Fibroblast of lung (primary cell): ENCODE measurements around the gene RPRD2. TPM values are rescaled to one million over a fixed set of nuclear protein-coding genes. Genes with fewer than 3 reads are reported as not detected.

Experiments
- DNase-seq, 2 donors: peaks; one replicate each; pipeline versions ENCODE4 v3.0.0 to v3.0.0-alpha.2; 2010; ENCODE audit warnings: low read depth in 2 of 2
- H2AFZ ChIP-seq: 2 replicates; pipeline ENCODE4 v1.5.1; 2012; ENCODE audit warnings: low read length, control low read depth, inconsistent platforms
- H3K27ac ChIP-seq: 2 replicates; pipeline ENCODE4 v1.5.1; 2011; ENCODE audit warnings: low read length, control low read depth; ENCODE audit not compliant: insufficient read depth
- H3K27me3 ChIP-seq: 2 replicates; pipeline ENCODE4 v1.5.1; 2011; ENCODE audit warnings: mild to moderate bottlenecking, low read length; ENCODE audit not compliant: control insufficient read depth, insufficient read depth
- H3K36me3 ChIP-seq: 2 replicates; pipeline ENCODE4 v1.5.1; 2011; ENCODE audit warnings: low read length; ENCODE audit not compliant: control insufficient read depth, insufficient read depth
- H3K4me1 ChIP-seq: 2 replicates; pipeline ENCODE4 v1.5.1; 2011; ENCODE audit warnings: low read length; ENCODE audit not compliant: control insufficient read depth, insufficient read depth; ENCODE audit errors: extremely low read depth
- H3K4me2 ChIP-seq: 2 replicates; pipeline ENCODE4 v1.5.1; 2011; ENCODE audit warnings: low read length, control low read depth; ENCODE audit not compliant: insufficient read depth; ENCODE audit errors: extremely low read depth
- H3K4me3 ChIP-seq, 4 experiments: fragments of 200-600 bp in 1 of 4; sonication (generic) in 1 of 4; replicated peaks in 1 of 4; 2 replicates each; pipeline ENCODE4 v1.5.1; 2011 to 2016; ENCODE audit warnings: low read length in 4 of 4, low read depth in 3 of 4, mild to moderate bottlenecking in 3 of 4, control low read depth in 2 of 4, inconsistent platforms in 1 of 4, mixed read lengths in 1 of 4; ENCODE audit not compliant: insufficient read depth in 1 of 4; ENCODE audit errors: control extremely low read depth in 1 of 4
- H3K79me2 ChIP-seq: 2 replicates; pipeline ENCODE4 v1.5.1; 2012; ENCODE audit warnings: mild to moderate bottlenecking, low read length, inconsistent platforms; ENCODE audit not compliant: control insufficient read depth, insufficient read depth
- H3K9ac ChIP-seq: 2 replicates; pipeline ENCODE4 v1.5.1; 2011; ENCODE audit warnings: mild to moderate bottlenecking, low read length, control low read depth; ENCODE audit not compliant: insufficient read depth
- H3K9me3 ChIP-seq: 2 replicates; pipeline ENCODE4 v1.5.1; 2012; ENCODE audit warnings: low read depth, low read length; ENCODE audit not compliant: control insufficient read depth, insufficient read depth
- H4K20me1 ChIP-seq: 2 replicates; pipeline ENCODE4 v1.5.1; 2011; ENCODE audit warnings: low read length; ENCODE audit not compliant: control insufficient read depth, insufficient read depth; ENCODE audit errors: extremely low read depth
- EZH2 ChIP-seq: IDR thresholded peaks from 2 replicates; pipeline ENCODE4 v1.5.1; 2012; ENCODE audit warnings: low read length, control low read depth, mild to moderate bottlenecking; ENCODE audit errors: missing control alignments
- polyA plus RNA-seq, 2 donors: library from polyadenylated mRNA; depleted of rRNA in 1 of 2; stranded (reverse) in 1 of 2; unstranded in 1 of 2; fragments of >200 nt; gene quantifications; 2 replicates each; pipeline ENCODE4 v1.2.1, GENCODE V29; 2011 to 2012; ENCODE audit warnings: missing spikeins in 1 of 2
- total RNA-seq: library from RNA; depleted of rRNA; stranded (reverse); fragments of >200 nt; gene quantifications from 2 replicates; pipeline ENCODE4 v1.2.1, GENCODE V29; 2014
- TF ChIP-seq, protein P1 (sequence below), 2 donors: IDR thresholded peaks in 1 of 2; conservative IDR thresholded peaks in 1 of 2; 1 replicate in 1 of 2; 2 replicates in 1 of 2; pipeline ENCODE4 v1.5.1; 2011 to 2012; ENCODE audit warnings: low read length in 2 of 2, control low read depth in 1 of 2, inconsistent platforms in 1 of 2, low read depth in 1 of 2, mild to moderate bottlenecking in 1 of 2

RPRD2 gene
- total and polyA plus RNA-seq, 2 donors (not counting 1 experiment from before 2014, with no cell fraction given) = 12.1 to 13.4 TPM

DNA sequence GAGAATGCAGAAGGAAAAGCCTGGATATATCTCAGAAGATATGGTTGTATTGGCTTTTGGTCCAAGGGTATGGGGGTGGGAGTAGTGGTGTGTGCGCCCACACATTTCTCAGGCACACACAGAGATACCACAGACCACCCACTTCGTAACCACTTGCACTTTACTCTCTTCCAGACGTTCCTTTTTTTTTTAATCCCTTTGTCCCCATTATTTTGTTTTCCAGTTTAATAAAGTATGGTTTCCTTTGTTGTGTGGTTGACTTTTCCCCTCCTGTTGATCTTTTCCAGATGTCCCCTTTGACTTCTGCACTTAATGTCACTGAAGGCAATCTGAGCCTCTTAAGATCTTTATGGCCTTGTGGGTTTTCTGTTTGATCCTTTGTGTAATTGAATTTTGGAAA, 112.8 kb downstream of the RPRD2 start:
- Histone ChIP-seq H2AFZ (no peak overlapping the region), H3K79me2 (no peaks in the 10 kb centered on the region), H4K20me1 (no peaks in the 10 kb centered on the region), H3K27me3 (no peaks in the 10 kb centered on the region), H3K4me1 (peaks cover 4% of the 10 kb centered on the region), H3K4me3 (no peak overlapping the region), H3K36me3 (peaks cover 5% of the 10 kb centered on the region), H3K4me2 (no peak overlapping the region), H3K27ac (no peak overlapping the region), H3K9ac (no peak overlapping the region), H3K9me3 (no peaks in the 10 kb centered on the region)
- TF ChIP-seq, protein P1, sequence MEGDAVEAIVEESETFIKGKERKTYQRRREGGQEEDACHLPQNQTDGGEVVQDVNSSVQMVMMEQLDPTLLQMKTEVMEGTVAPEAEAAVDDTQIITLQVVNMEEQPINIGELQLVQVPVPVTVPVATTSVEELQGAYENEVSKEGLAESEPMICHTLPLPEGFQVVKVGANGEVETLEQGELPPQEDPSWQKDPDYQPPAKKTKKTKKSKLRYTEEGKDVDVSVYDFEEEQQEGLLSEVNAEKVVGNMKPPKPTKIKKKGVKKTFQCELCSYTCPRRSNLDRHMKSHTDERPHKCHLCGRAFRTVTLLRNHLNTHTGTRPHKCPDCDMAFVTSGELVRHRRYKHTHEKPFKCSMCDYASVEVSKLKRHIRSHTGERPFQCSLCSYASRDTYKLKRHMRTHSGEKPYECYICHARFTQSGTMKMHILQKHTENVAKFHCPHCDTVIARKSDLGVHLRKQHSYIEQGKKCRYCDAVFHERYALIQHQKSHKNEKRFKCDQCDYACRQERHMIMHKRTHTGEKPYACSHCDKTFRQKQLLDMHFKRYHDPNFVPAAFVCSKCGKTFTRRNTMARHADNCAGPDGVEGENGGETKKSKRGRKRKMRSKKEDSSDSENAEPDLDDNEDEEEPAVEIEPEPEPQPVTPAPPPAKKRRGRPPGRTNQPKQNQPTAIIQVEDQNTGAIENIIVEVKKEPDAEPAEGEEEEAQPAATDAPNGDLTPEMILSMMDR (conservative IDR thresholded peaks at IDR 0.05 in 1 of 2, IDR thresholded peaks at IDR 0.05 in 1 of 2; ENCODE audit: low read depth in 1 of 2, low read length in 2 of 2) = no peak
- no peak for TF ChIP-seq EZH2
- DNase-seq = no peak

DNA sequence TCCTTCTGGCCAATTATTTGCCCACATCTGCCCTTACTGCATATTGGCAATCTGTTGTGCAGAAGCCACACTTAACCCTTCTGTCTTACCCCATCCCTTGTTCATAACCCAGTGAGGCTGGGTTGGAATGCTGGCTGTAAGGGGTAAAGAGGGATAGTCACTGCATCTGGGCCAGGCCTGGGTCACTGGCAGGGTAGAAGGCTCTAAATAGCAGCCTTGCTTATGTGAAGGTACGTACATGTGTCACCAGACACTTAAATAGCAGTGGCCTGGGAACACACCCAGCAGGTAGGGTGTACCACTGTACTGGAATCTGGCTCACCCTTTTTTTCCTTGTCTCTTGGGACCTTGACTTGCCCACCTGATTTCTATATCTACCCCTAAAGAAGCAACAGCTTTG, 113.4 kb downstream of the RPRD2 start:
- Histone ChIP-seq H3K79me2 (no peaks in the 10 kb centered on the region), H2AFZ (no peak overlapping the region), H4K20me1 (no peaks in the 10 kb centered on the region), H3K9ac (no peak overlapping the region), H3K4me1 (peaks cover 4% of the 10 kb centered on the region), H3K27me3 (no peaks in the 10 kb centered on the region), H3K27ac (peak overlapping the region; percentile 42), H3K9me3 (no peaks in the 10 kb centered on the region), H3K36me3 (no peaks in the 10 kb centered on the region), H3K4me2 (no peak overlapping the region), H3K4me3 (no peak overlapping the region)
- TF ChIP-seq, protein P1 (conservative IDR thresholded peaks at IDR 0.05 in 1 of 2, IDR thresholded peaks at IDR 0.05 in 1 of 2; ENCODE audit: low read depth in 1 of 2, low read length in 2 of 2) = no peak
- no peak for TF ChIP-seq EZH2
- no peak for DNase-seq

DNA sequence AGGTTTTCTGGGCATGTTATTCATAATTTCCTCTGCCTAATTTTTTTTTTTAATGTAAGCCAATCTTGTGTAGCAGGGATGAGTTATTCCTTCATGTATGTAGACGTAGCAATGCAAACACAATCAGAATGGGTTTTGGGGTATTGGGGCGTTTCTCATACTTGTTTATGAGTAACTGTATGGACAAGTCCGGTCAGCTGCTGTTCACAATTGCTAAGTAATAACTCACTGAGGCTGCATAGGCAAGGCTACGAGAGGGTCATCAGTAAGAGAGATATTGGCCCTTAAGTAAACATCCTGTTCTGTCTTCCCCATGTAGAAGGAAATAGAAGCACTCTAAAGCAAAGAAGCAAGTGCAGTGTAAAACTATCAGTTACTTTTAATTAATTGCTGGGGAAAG, 113.8 kb downstream of the RPRD2 start:
- Histone ChIP-seq H3K79me2 (no peaks in the 10 kb centered on the region), H3K4me3 (no peak overlapping the region), H4K20me1 (no peaks in the 10 kb centered on the region), H3K27ac (peak overlapping the region; percentile 42), H3K9me3 (no peaks in the 10 kb centered on the region), H2AFZ (no peak overlapping the region), H3K4me2 (no peak overlapping the region), H3K9ac (no peak overlapping the region), H3K27me3 (no peaks in the 10 kb centered on the region), H3K36me3 (no peaks in the 10 kb centered on the region), H3K4me1 (peaks cover 4% of the 10 kb centered on the region)
- DNase-seq = peak; percentile 42 to 50
- TF ChIP-seq, protein P1 (conservative IDR thresholded peaks at IDR 0.05 in 1 of 2, IDR thresholded peaks at IDR 0.05 in 1 of 2; ENCODE audit: low read depth in 1 of 2, low read length in 2 of 2) = no peak
- TF ChIP-seq EZH2 = no peak
